Daoy (cell line): ENCODE data around the gene ASAP3. TPM values are rescaled to one million over a fixed set of nuclear protein-coding genes. Genes with fewer than 3 reads are reported as not detected.

Experiments
- DNase-seq: peaks from one replicate; pipeline ENCODE4 v3.0.0-alpha.2; 2015; ENCODE audit warnings: low read depth
- total RNA-seq: library from RNA; depleted of rRNA; stranded (reverse); fragments of >200 nt; shearing (Covaris generic); gene quantifications from 2 replicates; pipeline ENCODE4 v1.2.3, GENCODE V29; 2014

Gene ASAP3
- total RNA-seq, 1 experiment from 2014 or later: 9.1 TPM

- DNase-seq: no peak
These were observed 60.3 kb downstream of the ASAP3 start for GRCh38 chr1:23423415-23424292.

DNA sequence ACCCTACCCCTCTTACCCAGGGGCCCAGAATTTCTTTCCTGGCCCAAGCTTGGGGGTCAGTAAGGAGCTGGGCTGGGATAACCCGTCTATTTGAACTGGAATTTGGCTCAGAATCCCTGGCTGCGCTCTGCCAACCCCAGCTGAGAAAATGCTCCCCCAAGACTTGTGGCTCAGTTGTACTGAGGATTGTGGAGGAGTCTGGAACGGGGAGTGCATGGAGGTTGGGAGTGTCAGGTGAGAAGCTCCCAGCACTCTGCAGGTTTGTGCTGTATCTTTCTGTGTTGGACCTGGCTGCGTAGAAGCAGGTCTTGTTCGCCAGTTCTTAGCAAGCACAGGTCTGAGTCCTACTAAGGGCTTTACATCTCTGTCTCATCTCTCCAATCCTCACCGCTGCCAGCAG, 61.0 kb downstream of the ASAP3 start:
- DNase-seq: no peak

DNA sequence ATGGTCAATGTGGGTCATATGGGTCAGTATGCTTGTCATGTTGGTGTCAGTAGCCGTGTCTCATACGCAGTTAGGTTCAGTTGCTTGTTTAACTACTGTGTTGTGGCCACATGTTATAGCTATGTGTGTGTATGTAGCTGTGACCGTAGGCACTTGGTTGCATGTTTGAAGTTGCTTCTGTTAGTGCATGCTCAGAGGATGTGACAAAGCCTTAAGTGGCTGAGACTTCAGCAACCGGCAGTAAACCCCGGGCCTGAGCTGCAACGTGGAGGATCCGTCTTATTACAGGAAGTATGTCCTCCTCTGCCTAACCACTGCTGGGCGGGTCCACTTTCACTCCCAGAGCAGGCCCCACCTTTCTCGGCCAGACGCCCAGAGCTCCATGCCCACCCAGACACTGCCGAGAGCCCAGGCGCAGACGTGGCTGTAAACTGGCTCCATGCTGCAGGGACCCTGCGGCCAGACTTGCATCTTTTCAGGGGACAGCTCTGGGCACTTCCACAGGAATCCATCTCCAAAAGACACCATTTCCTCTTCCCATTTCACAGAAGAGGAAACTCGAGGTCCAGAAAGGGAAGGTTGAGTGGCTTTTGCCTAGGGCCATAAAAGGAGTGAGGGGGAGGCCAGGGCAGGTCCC, 61.6 kb downstream of the ASAP3 start:
- peak; percentile 90 for DNase-seq

DNA sequence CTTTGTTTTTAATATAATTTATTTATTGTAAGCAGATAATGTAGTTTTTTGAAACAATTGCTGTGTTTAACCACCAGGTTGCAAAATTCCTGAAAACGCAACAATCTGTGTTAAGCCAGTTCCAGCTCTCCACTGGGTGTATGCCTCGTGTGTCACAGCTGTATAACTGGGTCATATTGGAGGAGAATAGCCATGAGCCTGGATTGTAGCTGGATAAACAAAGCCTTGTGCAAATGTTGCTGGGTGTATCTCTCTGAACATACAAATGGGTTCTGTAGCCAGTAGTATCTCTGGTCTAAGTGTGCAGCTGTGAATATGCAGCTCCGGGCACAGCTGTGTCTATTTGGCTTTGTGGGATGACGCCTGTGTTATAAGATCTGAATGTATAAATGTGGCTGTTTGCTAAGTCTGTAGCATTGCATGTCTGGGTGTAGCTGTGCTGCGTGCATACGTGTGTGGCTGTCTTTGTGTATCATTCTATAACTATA, 62.2 kb downstream of the ASAP3 start:
- DNase-seq: no peak

DNA sequence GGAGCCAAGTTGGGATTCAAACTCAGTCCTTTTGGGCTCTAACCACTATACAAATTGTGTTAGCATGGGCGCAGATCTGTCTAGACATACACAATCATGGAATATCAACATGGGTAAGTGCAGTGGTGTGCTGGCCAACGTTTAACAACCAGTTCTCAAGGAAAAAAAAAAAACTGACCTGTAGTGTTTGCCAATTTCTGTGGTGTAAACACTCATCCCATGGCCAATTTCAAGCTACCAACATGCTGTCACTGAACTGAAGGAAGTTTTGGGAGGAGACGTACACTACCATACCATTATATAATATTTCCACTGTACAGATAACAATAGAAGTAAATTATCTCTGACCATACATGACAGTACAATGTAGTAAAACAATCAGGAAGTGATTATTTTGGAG, 62.6 kb downstream of the ASAP3 start:
- DNase-seq: no peak

DNA sequence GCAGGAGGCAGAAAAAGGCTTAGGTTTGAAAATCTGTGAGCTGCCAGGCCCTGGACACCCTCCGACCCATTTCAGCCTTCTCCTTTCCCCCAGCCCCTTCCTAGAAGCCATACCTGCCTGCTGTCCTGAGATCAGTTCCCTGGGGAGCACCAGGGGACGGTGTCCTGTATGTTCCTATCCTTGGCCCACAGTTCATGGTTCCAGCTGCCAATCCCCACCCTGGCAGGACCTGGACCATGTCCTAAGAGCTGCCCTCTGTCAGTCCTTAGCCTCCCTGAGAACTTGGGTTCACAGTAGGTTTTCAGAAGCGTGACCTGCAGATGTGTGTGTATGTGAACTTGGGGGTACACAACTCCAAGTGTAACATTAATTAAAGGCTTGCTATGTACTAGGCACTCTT, 63.2 kb downstream of the ASAP3 start:
- no peak for DNase-seq

- DNase-seq: no peak
These were observed 64.8 kb downstream of the ASAP3 start for GRCh38 chr1:23419180-23419579.

DNA sequence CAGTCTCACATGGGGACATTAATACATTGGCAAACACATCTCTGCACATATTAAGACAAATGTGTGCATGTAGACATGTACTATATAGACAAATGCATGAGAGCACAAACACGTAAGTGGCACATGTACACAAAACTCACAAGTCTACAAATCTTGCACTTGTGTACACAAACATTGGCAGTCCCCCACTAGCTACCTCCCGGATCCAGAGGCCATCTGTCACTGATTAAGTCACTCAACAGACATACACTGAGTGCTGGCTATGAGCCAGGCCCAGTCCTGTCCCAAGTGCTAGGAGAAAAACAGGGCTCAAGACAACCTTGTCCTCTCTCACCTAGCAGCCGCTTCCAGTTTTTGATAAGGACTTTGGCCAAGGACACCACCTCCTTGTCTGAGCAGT, 66.4 kb downstream of the ASAP3 start:
- DNase-seq: no peak

GRCh38 chr1:23416964-23417363, 67.0 kb downstream of the ASAP3 start:
- no peak for DNase-seq

- DNase-seq: no peak
These were observed 75.1 kb downstream of the ASAP3 start for GRCh38 chr1:23408797-23409290.

DNA sequence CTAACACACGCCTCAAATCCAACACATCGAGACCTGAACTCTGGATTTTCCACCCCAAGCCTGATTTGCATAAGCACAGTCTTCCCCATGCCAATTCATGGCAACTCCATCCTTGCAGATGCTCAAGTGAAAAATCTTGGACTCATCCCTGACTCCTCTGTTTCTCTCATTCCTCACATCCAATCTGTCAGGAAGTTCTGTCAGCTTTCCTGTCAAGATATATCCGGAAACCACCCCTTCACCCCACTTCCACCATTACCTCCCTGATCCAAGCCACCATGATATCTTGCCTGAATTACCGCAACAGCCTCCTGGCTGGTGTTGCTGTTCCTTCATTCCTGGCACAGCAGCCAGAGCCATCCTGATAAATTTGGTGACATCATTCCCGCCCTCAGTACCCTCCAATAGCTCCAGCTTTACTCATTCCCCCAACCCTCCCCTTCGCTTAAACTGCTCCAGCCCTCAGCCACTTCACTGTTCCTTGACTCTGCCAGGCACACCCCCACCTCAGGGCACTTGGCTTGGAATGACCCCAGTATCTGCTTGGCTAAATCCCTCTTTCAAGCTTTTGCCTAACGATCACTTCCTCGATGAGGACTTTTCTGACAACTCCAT, 76.9 kb downstream of the ASAP3 start:
- no peak for DNase-seq

GRCh38 chr1:23405946-23406345, 78.0 kb downstream of the ASAP3 start:
- DNase-seq: no peak

- DNase-seq: peak; percentile 99
These were observed 80.1 kb downstream of the ASAP3 start for GRCh38 chr1:23403735-23404486.

DNA sequence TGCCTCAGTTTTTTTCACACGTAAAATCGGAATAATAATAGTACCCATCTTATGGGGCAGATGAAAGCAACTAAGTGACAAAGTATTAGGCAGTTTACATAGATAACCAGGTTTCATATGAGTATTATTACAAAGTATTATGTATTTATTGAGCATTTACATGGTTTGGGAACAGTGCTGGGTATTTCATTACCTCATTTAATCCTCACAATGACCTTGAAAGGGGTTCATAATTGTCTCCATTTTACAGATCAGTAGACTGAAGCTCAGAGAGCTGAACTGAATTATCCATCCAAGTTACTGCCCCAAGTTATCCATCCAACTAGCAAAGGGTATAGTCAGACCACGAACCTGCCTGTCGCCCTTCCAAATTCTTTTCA, 80.6 kb downstream of the ASAP3 start:
- DNase-seq: no peak

- DNase-seq: peak; percentile 91
These were observed 81.0 kb downstream of the ASAP3 start for GRCh38 chr1:23403038-23403336.

- peak; percentile 51 for DNase-seq
These were observed 81.5 kb downstream of the ASAP3 start for GRCh38 chr1:23402286-23403037.

DNA sequence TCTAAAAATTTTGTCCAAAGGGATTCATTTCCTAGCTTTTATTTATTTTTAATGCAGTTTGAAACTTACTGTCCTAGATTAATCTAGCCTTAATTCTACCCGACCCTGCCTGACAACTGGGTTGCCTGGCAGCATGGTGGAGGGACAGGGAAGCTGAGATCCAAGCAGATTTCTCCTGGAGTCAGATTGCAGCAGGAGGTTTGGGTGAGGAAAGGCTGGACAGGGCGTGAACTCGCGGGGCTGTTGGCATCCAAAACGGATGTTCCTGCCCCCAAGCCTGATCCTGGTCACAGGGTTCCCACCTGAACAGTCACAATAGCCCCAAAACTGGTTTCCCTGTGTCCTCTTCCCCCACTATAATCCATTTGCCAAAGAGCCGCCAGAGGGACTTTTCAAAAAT, 82.7 kb downstream of the ASAP3 start:
- no peak for DNase-seq

DNA sequence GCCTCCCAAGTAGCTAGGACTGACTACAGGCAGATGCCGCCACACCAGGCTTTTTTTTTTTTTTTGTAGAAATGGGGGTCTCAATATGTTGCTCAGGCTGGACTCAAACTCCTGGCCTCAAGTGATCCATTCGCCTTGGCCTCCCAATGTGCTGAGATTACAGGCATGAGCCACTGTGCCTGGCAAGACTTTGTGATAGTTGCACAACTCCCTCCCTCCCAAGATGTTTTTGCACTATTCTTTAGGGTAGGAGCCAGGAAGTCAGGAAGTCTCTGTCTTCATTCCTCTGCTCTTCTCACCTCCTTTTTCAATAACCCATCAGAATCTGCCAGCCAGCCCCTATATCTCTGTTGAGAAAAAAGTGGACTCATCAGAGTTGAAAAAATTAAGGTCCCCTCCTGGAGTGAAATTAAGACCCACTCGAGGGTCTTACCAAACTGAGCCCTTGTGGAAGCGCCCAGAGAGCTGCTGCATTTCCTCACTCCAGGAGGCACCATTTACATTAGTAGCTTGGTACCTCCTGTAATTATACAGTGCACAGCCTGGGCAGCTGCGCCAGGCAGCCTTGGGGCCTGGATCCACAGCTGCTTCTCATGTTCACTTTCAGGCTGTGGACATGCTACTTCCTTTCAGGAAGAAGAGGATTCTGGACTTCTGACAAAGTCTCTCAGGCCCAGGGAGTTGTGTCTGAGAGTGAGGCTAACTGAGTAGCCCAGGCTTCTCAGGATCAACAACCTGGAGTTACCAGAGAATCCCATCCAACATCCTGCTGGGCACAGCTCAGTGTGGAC, 83.5 kb downstream of the ASAP3 start:
- no peak for DNase-seq

- no peak for DNase-seq
These were observed 84.8 kb downstream of the ASAP3 start for GRCh38 chr1:23399229-23399628.

DNA sequence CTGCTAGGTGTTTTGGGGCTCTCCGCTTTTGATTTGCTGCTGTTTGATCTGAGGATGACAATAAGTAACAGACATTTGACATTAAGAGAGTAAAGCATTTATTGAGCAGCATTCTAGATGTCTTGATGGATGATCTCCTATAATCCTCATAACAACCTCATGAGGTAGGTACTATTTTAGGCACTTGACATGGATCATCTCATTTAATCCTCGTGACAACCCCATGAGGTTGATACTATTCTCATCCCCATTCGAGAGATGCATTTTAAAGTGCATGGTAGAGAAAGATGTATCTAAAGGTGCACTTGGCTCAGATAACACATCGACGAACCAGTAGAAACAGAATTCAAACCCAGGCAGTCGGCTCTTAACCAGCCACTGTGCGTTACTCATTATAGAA, 86.1 kb downstream of the ASAP3 start:
- no peak for DNase-seq

- DNase-seq: no peak
These were observed 87.6 kb downstream of the ASAP3 start for GRCh38 chr1:23396380-23396779.
